ENCODE results near the gene APMAP.
A peak's percentile ranks its signal among the peaks of the same experiment; 100 is the strongest.
"Not testable (repeated sequence)": the region's sequence is repeated elsewhere in the genome, so short reads cannot be mapped to it uniquely, and the experiment has no call there.

The APMAP gene

DNA sequence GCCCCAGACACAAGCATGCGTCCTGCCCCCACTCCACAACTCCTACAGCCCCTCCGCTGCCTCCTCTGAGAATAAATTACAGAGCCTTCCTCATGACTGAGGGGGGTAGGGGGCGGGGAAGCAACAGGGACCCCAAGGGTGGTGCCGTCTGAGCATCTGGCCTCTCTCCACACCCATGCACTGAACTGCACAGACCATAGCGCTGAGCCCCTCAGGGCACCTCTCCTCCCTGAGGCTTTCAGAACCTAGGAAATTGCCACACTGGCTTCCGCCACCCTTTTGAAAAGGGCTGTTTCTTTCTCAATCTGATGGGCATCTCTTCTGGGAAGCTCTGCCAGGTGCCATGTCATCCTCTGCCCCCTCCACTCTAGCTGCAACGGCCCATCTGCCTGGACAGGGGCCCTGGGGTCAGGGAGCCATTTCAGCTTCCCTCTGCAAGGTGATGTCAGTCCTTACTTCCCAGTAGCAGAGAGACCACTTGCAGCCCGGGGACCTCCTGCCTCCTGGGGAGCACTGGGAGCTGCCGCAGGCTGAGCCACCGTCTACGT, 40.9 kb downstream of the APMAP start:
- no peak for DNase-seq (ENCODE audit: low read depth)

- DNase-seq (ENCODE audit: low read depth), result no peak
These were observed 41.6 kb downstream of the APMAP start for GRCh38 chr20:24950836-24951525.

DNA sequence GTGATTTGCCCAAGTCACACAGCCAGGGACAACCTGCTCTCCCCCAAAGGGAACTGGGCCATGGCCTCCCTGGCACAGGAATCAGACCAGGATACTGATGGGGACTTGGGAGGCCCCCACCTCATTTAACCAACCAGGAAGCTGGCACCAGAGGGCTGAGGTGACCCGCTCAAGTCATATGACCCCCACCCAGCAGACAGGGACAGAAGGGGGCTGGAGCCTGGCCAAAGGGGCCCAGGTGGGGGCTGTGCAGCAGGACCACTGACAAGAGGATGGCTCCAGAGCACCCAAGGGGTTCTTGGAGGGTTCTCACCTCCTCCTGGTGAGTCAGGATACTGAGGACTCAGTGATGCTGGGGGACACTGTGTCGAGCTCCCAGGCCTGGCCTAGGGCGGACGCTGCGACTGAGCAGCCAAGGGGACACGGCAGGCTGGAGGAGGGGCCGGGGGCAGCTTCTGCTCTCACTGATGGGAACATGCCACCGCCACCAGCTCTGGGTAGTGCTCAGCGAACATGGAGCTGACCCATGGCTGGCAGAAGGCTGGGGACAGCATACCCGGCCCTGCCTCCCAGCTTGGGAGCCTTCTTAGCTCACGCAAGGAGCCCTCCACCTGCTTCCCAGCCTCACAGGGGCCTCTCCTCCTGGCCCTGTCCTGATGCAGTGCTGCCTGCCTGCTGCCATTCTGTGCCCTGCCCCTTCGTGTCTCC, 42.3 kb downstream of the APMAP start:
- DNase-seq (ENCODE audit: low read depth), result no peak

DNA sequence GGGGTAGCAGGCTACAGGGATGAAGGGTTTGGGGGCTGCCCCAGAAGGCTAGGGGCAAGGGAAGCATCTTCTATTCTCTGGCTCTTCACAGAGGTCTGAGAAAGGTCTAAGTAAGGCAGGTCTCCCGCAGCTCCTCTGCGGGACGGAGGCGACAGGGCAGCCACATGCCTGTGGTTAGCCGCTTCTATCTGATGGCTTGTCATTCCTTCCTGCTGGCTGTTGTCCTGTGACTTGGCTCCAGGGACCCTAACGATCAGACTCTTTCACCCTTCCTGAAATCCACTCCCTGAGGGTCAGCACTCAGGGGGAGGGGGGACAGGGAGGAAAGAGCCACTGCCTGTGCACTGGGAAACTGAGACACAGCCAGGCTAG, 42.8 kb downstream of the APMAP start:
- no peak for DNase-seq (ENCODE audit: low read depth)

DNA sequence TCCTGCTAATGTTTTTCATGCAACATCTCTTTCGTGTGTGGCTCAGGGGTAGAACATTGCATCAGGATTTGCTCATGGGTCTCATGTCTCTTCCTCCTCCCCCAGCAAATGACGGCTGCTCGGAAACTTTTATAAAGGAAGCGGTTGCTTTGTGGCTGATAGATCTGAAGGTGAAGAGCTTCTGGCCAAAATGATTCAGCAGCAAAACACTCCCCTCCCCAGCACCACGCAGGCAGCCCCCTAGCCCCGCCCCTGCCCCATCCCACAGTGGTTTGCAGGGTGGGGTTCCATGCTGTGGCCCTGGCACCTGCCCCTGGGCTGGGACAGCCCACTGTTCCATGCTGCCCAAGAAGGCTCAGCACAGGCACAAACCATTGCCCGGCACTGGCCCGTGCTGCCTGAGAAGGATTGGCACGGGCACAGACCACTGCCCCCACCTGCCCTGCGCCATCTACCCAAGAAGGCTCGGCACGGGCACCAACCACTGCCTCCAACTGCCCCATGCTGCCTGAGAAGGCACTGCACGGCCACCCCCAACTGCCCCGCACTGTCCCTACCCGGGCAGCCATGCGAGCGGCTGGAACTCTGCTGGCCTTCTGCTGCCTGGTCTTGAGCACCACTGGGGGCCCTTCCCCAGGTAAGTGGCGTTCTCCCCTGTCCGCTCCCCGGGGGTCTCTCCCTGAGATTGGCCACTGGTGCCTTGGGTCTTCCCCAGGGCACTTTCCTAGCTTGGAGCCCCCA, 43.4 kb downstream of the APMAP start, which contains the start of gene CST7:
CST7 (plus strand) TSS at position 331 of the 741 bp plus-strand sequence; CDS start at position 568, 237 bp downstream.
- peak; percentile 80 for DNase-seq (ENCODE audit: low read depth)

GRCh38 chr20:24948396-24948938, 44.1 kb downstream of the APMAP start:
- DNase-seq (ENCODE audit: low read depth), result not testable (repeated sequence)

- not testable (repeated sequence) for DNase-seq (ENCODE audit: low read depth)
These were observed 46.2 kb downstream of the APMAP start for GRCh38 chr20:24946376-24946775.

DNA sequence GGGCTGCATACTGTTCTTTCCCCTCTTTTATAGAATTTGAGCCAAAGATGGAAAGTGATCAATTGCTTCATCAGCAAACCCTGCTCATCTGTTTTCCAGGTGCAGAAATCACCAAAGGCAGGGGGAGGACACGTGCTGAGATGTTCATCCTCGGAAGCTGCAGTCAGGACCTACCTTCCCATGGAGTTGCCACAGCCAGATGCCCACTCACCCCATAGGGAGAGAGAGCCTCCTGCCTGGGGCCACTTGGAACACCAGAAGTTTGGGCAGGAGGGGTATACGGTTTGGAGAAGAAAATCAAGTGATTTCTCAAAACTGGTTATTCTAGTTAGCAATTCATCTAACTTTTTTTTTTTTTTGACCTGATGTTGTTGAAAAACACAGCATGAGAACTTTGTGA, 48.8 kb downstream of the APMAP start:
- DNase-seq (ENCODE audit: low read depth), result no peak

DNA sequence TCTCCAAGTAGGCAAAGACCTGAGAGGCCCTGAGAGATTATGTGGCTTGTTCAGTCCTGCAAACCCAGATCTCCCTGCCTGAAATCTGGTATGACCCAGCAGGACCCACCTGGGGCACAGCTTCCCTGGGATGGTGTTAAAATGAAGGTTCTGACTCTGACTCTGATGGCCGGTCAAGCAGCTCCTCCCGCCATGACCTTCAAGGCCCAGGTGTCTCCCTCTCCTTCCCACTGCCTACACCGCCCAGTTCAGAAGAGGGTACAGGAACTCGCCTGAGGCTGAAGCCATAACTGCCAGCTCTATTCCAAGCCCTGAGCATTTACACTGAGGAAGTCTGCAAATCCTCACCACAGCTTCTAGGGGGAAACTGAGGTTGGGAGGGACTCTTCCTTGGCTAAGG, 49.4 kb downstream of the APMAP start:
- no peak for DNase-seq (ENCODE audit: low read depth)

- no peak for DNase-seq (ENCODE audit: low read depth)
These were observed 49.9 kb downstream of the APMAP start for GRCh38 chr20:24942679-24943078.

DNA sequence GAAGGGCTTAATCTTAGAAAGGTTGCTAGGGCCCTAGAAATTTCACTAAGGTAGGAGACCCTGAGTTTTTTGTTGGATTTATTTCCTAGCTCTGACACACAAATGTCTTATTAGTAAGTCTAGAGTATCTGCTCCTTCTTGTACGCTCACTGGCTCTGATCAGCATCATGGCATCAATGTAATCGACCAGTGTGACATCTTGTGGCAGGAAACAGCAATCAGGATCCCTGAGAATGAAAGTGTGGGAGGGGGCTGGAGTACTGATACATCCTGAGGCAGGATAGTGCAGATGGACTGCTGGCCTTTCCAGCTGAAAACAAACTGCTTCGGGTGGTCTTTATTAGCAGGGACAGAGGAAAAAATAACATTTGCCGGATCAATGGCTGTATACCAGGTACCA, 53.5 kb downstream of the APMAP start:
- DNase-seq (ENCODE audit: low read depth), result no peak

DNA sequence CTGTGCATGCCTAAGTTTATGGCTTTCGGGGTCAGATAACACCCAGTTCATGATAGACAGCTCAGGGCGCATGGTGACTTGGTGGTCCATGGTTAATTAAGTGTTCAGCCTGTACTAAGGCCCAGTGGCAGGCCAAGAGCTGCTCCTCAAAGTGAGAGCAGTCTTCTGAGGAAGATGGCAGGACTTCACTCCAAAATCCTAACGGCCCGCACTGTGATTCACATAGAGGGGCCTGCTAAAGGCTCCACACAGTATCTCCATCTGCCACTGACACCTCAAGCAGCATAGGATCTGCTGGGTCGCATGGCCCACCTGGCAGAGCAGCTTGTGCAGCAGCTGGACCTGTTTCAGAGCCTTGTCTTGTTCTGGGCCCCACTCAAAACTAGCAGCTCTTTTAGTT, 54.1 kb downstream of the APMAP start:
- no peak for DNase-seq (ENCODE audit: low read depth)

DNA sequence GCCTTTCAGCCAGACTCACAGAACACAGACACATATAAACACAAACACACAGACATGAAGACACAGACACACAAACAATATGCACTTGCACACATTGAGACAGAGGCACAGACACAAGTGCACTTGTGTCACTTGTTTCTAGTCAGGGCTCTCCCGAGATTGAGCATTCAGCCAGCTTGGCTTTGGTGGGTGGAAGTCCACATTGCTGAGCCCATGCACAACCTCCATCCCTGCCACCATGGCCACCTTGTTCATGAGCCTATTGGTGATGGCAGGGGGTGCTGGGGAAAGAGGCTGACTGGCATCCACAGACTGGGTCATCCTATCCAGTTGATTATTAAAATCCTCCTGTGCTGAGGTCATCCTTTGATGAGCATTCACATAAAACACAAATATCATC, 55.0 kb downstream of the APMAP start:
- DNase-seq (ENCODE audit: low read depth), result no peak

GRCh38 chr20:24936526-24937407, 55.8 kb downstream of the APMAP start:
- DNase-seq (ENCODE audit: low read depth), result no peak

DNA sequence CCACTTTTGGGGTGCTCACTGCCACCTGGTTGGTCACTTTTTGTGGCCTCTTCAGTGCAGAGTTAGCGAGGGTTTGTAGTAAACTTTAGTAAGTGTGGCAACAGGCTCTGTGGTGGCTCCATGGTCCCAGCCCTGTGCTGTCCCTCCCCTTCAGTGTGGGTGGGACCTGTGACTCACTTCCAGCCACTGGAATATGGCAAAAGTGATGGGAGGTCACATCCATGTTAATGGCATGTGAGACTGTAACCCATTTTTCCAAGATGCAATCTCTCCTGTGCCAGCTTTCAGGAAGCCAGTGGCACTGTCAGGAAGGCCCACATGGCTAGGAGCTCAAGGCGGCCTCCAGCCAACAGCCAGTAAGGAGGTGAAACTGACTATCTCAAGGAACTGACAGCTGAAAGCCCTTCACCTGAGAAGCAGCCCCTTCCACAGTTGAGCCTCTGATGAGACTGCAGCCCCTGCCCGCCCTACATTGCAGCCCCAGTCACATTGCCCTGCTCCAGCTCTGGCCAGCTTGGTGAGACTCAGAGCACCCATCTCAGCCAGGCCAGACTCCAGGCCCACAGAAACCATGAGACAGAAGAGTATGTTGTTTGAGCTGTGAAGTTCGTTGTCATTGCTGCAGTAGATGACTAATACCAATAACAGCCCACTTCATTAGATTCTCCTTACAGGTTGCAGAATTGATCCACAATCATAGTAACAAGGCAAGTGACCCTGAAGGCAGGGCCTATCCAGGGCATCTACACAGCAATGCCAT, 56.6 kb downstream of the APMAP start:
- DNase-seq (ENCODE audit: low read depth), result no peak

DNA sequence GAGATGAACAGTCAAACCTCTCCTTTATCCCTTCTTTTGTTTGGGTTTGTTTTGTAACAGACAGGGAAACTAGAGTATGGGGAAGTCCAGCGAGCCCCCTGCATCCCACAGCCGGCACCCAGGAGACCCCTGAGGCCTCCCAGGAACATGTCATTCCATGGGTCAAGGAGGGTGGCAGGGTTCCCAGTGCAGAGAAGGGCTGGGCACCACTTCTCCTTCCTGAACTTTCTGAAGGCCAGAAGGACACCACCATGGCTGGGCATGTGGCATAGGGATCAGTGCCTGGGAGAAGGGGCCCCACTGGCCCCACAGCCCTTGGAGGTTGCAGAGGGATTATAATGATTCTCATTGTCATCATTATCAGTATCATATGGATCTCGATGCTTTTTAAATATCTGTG, 57.4 kb downstream of the APMAP start:
- DNase-seq (ENCODE audit: low read depth), result no peak

GRCh38 chr20:24934716-24935115, 57.8 kb downstream of the APMAP start:
- no peak for DNase-seq (ENCODE audit: low read depth)

DNA sequence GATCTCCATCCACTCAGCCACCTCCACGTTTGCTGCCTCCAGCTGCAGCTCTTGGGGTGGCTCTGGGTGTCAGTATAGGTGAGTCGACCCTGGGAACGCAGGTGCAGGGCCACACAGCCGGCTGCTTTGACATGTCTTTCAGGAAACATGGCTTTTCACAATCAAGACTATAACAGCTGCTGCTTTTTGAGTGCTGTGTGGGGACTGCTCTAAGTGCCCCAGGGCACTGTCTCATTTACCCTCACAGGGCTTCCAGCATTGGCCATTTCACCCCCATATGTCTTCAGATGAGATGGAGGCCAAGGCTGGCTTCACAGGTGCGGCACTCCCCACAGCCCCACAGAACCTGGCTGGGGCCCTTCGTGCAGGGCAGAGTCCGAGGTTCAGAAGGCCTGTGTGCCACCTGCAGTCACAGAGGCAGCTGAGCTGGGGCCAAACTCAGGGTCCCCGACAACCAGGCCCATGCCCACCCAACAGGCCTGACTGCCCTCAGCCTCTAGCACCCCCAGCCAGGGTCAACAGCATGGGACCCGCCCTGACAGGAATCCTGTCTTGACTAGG, 58.4 kb downstream of the APMAP start:
- DNase-seq (ENCODE audit: low read depth), result no peak

- no peak for DNase-seq (ENCODE audit: low read depth)
These were observed 59.2 kb downstream of the APMAP start for GRCh38 chr20:24933266-24933908.

DNA sequence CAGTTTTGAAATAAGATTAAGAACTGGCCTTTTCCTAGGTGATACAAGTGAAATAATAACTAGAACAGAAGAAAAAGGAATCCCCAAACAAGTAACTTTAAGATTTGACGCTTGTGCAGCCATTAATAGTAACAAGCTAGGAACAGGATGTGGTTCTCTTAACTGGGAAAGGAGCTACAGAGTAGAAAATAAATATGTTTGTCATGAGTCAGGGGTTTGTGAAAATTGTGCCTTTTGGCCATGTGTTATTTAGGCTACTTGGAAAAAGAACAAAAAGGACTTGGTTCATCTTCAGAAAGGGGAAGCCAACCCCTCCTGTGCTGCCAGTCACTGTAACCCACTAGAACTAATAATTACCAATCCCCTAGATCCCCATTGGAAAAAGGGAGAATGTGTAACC, 60.7 kb downstream of the APMAP start:
- DNase-seq (ENCODE audit: low read depth), result not testable (repeated sequence)
